Effector memory CD4-positive, alpha-beta T cell (primary cell): ENCODE data around the gene P2RY1.

Source experiments
- DNase-seq, 3 donors: peaks; one replicate each; pipeline ENCODE4 v3.0.0-alpha.2; 2020
- H3K27ac ChIP-seq: 2 replicates; pipeline ENCODE4 v1.7.0; 2013; ENCODE audit warnings: mild to moderate bottlenecking, low read length, moderate library complexity; ENCODE audit not compliant: insufficient read depth, poor library complexity, severe bottlenecking
- H3K27me3 ChIP-seq: replicated peaks from 2 replicates; pipeline ENCODE4 v1.7.0; 2013; ENCODE audit warnings: mild to moderate bottlenecking, low read length; ENCODE audit not compliant: insufficient read depth, control insufficient read depth, poor library complexity, severe bottlenecking
- H3K36me3 ChIP-seq: 2 replicates; pipeline ENCODE4 v1.7.0; 2013; ENCODE audit warnings: mild to moderate bottlenecking, low read length, moderate library complexity; ENCODE audit not compliant: control insufficient read depth, insufficient read depth
- H3K4me1 ChIP-seq: 2 replicates; pipeline ENCODE4 v1.7.0; 2013; ENCODE audit warnings: low read length, mild to moderate bottlenecking; ENCODE audit not compliant: control insufficient read depth, insufficient read depth, poor library complexity, severe bottlenecking
- H3K4me3 ChIP-seq: 2 replicates; pipeline ENCODE4 v1.7.0; 2013; ENCODE audit warnings: low read length, low read depth, mild to moderate bottlenecking; ENCODE audit not compliant: insufficient read depth, poor library complexity, severe bottlenecking
- H3K9me3 ChIP-seq: 2 replicates; pipeline ENCODE4 v1.7.0; 2013; ENCODE audit warnings: mild to moderate bottlenecking, low read length, moderate library complexity; ENCODE audit not compliant: control insufficient read depth
- total RNA-seq, 3 donors: gene quantifications; one replicate each; lab custom pipeline; 2026; lab: John Stamatoyannopoulos, UW

The P2RY1 gene, protein sequence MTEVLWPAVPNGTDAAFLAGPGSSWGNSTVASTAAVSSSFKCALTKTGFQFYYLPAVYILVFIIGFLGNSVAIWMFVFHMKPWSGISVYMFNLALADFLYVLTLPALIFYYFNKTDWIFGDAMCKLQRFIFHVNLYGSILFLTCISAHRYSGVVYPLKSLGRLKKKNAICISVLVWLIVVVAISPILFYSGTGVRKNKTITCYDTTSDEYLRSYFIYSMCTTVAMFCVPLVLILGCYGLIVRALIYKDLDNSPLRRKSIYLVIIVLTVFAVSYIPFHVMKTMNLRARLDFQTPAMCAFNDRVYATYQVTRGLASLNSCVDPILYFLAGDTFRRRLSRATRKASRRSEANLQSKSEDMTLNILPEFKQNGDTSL
- 0.17 to 0.39 (median 0.17) reads per million in 3 donors for total RNA-seq

DNA sequence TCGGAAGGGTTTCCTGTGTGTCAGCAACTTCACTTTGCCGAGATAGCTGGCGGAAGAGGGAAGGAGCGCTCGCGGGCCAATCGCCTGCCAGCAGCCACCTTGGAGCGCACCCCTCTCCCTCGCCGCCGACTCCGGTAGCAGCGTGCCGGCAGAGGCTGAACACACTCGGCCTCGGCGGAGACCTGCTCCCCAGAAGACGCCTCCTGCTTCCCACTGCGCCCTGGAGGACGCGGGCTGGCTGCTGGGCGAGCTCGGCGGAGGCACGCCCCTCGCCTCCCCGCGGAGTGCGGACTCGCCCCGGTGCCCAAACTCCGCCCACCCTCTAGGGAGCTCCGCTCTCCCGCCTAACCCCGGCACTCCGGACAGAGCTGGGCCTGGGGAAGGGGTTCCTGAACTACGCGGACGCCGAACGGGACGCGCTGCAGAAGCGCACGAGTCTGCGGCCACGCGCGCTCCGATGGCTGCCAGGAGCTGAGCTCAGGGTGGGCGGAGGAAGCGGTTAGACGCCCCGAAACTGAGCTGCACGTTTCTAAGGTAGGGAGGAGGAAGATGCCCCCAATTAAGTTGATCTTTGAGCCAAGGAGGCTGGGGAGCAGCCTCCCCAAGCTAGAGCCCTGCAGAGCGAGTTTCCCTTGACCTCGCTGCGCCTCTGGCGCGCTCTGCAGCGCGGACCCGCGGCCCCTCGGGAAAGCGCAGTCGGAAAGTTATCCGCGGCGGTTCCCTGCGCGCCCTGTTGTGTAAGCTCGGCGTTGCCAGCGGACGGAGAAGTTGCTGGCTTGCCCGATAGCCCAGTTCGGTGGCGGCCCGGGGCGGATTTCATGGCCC is at the start of gene P2RY1:
Gene P2RY1 (plus strand): TSS at position 356 of the 825 bp plus-strand sequence. CDS start 652 bp downstream, outside the sequence.
- no peak for DNase-seq
- Histone ChIP-seq H3K4me1 (no peaks in the 10 kb centered on the region), H3K9me3 (no peaks in the 10 kb centered on the region), H3K27ac (no peak within 1 kb of the TSS), H3K27me3 (no peaks in the 10 kb centered on the region), H3K36me3 (no peaks in the 10 kb centered on the region), H3K4me3 (no peak within 1 kb of the TSS)

DNA sequence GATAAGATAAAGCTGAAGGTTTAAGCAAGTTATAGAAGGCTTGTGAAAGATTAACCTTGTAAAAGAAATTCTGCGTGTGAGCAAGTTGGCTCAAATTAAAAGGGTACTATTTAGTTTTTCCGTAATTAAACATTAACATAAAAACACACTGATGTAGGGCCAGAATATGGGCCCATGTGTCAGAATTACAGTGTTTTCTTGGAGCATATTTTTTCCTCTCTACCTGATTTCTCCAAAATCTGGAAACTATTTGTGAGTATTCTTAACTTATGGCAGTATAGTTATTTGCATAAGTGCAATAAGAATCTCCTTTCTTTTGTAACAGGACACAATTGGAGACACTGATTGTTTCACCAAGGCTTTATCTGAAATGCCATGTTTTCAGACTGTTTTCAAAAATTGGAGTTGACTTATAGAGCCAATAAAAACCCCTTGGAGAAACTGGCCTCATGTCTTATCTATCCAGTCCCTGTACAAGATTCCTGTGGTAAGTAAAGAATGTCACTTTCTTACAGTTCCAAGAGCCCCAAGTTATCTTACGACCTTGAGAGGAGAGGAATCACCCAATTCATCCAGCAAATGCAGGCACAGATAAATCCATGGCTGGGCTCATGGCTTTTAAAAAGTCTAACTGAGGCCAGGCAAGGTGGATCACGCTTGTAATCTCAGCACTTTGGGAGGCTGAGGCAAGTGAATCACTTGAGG is 47.8 kb upstream of the P2RY1 start:
- H3K27me3 ChIP-seq, result no peaks in the 10 kb centered on the region
- H3K36me3 ChIP-seq, result no peaks in the 10 kb centered on the region
- no peak overlapping the region for H3K4me3 ChIP-seq
- DNase-seq, result no peak
- no peaks in the 10 kb centered on the region for H3K4me1 ChIP-seq
- peaks cover 4% of the 10 kb centered on the region for H3K9me3 ChIP-seq
- H3K27ac ChIP-seq, result no peak overlapping the region

GRCh38 chr3:152790651-152791387 is 44.1 kb upstream of the P2RY1 start:
- Histone ChIP-seq H3K4me1 (no peaks in the 10 kb centered on the region), H3K4me3 (no peak overlapping the region), H3K36me3 (no peaks in the 10 kb centered on the region), H3K27me3 (no peaks in the 10 kb centered on the region), H3K9me3 (peaks cover 4% of the 10 kb centered on the region), H3K27ac (no peak overlapping the region)
- DNase-seq, result no peak

DNA sequence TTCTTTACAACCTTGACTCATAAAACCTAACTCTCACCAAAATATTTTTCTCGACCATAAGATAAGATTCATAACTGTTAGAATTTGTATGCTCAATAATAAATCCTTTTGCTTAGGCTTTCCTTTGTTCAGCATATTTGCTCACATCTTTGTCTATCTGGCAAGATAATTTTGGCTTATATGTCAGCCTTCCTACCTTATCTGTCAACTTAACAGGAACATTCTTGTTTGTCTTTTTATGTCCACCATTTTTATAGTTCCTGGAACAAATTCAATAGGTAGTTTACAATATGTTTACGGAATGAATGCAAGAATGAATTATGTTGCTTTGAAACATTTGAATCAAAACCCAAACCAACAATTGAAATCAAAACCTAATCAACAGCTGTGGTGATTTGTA is 41.0 kb upstream of the P2RY1 start:
- no peak overlapping the region for H3K27ac ChIP-seq
- H3K4me1 ChIP-seq, result no peaks in the 10 kb centered on the region
- no peaks in the 10 kb centered on the region for H3K9me3 ChIP-seq
- H3K27me3 ChIP-seq, result no peaks in the 10 kb centered on the region
- H3K36me3 ChIP-seq, result no peaks in the 10 kb centered on the region
- no peak for DNase-seq
- H3K4me3 ChIP-seq, result no peak overlapping the region

DNA sequence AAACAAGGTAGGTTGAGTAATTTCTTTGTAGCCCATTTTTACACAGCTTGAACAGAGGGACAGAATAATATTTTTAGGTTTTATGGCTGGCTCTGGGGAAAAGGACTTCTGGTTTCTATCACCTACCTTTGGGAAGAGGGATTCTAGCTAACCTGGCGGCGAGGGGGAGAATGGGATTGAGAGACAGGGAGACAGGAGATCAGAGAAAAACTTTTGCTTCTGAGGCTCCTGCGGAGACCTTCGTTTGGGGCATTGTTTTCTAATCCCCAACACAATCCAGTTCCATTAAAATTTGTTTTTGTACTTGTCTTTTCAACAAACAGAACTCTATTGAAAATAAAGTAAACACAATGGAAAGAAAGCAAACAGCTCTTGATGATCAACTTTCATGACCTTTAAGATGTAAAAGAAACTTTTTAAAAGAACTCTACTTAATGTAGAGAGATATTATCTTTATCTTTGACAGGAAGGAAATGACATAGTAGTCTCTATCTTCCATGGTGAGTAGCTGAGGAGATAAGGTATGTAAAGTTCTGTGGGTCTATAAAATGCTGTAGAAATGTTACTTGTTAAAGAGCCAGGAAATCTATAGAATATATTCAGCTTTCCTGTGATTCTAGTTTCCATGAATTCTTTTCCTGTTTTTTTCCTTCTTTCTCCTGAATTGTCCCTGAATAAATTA is 37.0 kb upstream of the P2RY1 start:
- Histone ChIP-seq H3K27me3 (no peaks in the 10 kb centered on the region), H3K27ac (no peak overlapping the region), H3K9me3 (no peaks in the 10 kb centered on the region), H3K4me1 (no peaks in the 10 kb centered on the region), H3K36me3 (no peaks in the 10 kb centered on the region), H3K4me3 (no peak overlapping the region)
- no peak for DNase-seq

- Histone ChIP-seq H3K4me1 (no peaks in the 10 kb centered on the region), H3K9me3 (no peaks in the 10 kb centered on the region), H3K27ac (no peak overlapping the region), H3K4me3 (no peak overlapping the region), H3K27me3 (no peaks in the 10 kb centered on the region), H3K36me3 (no peaks in the 10 kb centered on the region)
- no peak for DNase-seq
Observed at GRCh38 chr3:152811974-152812760, 22.8 kb upstream of the P2RY1 start.

GRCh38 chr3:152817400-152817799 is 17.5 kb upstream of the P2RY1 start:
- H3K9me3 ChIP-seq, result no peaks in the 10 kb centered on the region

GRCh38 chr3:152818027-152818426 is 16.9 kb upstream of the P2RY1 start:
- DNase-seq, result no peak
- Histone ChIP-seq H3K4me3 (no peak overlapping the region), H3K9me3 (no peaks in the 10 kb centered on the region), H3K27ac (no peak overlapping the region), H3K36me3 (no peaks in the 10 kb centered on the region), H3K27me3 (no peaks in the 10 kb centered on the region), H3K4me1 (no peaks in the 10 kb centered on the region)

More at GRCh38 chr3:152817400-152817799, 17.5 kb upstream of the P2RY1 start:
- H3K4me3 ChIP-seq, result no peak overlapping the region
- H3K4me1 ChIP-seq, result no peaks in the 10 kb centered on the region
- no peaks in the 10 kb centered on the region for H3K27me3 ChIP-seq
- no peak overlapping the region for H3K27ac ChIP-seq
- DNase-seq, result no peak
- H3K36me3 ChIP-seq, result no peaks in the 10 kb centered on the region
